CMK (cell line): ENCODE data around the gene WDR93.
"Not testable (repeated sequence)": the region's sequence is repeated elsewhere in the genome, so short reads cannot be mapped to it uniquely, and the experiment has no call there.

Experiments
- DNase-seq: peaks from one replicate; pipeline ENCODE4 v3.0.0-alpha.2; 2010; ENCODE audit warnings: low read depth

The WDR93 gene

DNA sequence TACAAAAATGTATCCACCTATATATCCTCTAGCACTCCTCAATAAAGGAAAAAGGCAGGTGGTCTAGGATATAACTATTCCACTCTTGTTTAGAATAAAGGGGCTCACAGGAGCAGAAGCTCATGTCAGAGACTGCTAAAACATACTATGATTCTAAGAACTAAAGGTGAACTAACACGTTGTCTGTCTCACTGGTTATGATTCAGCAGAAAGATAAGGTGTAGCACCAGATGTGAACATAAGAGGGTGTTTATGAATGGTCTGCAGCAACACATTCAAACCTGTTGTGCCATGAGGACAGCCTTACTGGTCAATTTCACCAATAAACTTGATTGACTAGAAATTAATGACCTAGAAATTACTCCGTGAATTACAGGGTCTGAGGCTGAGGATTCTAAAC lies 4.6 kb upstream of the WDR93 start:
- DNase-seq: no peak

DNA sequence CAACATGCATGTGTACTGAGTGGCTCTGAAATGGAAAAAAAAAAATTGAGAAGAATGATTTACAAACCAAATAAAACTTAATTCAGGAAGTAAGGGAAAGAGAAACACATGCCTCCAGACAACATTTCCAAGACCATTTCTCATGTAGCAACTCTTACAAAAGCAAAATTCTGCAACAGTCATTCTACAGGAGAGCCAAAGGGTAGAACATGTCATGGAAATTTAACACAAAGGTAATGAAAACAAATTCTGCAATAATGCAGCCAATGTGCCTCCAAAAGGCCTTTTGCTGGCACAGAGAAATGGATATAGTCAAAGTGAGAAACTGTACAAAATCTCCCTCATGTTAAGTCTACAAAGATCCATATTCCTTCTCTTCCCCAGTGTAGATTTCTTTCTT lies 4.1 kb upstream of the WDR93 start:
- DNase-seq: no peak

DNA sequence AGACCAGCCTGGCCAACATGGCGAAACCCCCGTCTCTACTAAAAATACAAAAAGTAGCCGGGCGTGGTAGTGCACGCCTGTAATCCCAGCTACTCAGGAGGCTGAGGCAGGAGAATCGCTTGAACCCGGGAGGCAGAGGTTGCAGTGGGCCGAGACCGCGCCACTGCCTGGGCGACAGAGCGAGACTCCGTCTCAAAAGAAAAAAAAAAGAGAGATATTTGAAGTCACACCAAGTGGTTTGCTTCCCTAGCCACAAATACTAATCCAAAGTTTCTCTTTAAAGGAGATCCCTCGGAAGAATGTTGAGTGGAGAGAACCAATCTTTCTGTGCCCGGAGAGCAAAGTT lies 708 bp upstream of the WDR93 start:
- not testable (repeated sequence) for DNase-seq

DNA sequence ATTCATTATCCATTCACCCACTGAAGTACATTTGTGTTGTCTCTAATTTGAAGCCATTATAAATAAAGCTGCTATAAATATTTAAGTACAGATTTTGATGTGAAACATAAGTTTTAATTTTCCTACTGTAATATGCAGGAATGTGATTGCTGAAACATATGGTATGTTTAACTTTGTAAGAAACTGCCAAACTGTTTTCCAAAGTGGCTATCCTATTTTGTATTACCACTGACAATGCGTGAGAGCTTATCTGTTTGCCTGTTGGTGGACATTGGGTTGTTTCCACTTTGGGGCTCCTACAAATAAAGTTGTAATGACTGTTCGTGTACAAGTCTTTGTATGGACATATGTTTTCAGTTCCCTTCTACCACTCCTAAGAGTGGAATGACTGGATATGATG lies 2.5 kb downstream of the WDR93 start:
- DNase-seq: no peak

- DNase-seq: no peak
Observed at GRCh38 chr15:89693696-89694095, 3.1 kb downstream of the WDR93 start.

DNA sequence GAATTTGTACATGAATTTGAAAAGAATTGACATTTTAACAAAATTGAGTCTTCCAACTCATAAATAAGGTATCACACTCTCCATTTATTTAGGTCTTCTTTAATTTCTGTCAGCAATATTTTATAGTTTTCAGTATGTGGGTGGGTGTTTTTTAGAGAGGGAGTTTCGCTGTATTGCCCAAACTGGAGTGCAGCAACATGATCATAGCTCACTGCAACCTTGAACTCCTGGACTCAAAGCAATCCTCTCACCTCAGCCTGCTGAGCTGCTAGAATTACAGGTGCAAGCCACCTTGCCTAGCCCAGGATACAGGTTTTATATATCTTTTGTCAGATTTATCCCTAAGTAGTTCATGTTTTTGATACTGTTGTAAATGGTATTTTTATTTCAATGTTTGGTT lies 4.6 kb downstream of the WDR93 start:
- DNase-seq: no peak

DNA sequence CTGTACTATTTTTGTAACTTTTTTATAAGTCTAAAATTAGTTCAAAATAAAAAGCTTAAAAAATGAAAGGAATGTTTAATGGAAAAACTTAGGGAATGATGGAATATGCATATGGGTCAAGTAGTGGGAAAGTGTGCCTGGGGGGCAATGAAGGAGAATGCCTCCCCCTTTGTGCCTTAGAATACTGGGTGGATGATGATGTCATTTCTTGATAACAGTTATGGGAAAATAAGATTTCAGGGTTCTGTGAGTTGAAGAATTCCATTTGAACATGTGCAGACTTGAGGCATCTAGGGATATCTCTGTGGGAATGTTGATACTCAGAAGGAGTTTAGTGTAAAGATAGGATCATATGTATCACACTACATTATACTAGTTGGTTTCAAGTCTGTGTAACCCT lies 13.8 kb downstream of the WDR93 start:
- no peak for DNase-seq

- no peak for DNase-seq
Observed at GRCh38 chr15:89707577-89707976, 17.0 kb downstream of the WDR93 start.

DNA sequence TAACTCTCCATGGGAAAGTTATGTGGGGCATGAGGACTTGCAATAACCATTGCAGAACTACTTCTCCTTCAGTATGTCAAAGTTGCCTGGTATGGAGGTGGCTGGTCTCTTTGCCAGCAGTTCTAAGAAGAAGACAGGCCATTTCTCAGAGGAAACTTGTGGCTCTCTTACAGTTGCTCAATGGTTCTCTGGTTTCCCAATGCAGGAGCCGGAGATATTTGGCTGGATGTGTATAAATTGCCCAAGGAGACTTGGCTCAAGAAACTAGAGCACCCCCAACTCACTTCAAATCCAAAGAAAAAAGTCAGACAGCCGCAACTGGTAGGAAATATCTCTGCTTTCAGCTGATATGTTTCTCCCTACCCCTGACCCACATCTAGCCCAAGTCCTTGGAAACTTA lies 24.2 kb downstream of the WDR93 start:
- no peak for DNase-seq

GRCh38 chr15:89723031-89723430 lies 32.4 kb downstream of the WDR93 start:
- no peak for DNase-seq

DNA sequence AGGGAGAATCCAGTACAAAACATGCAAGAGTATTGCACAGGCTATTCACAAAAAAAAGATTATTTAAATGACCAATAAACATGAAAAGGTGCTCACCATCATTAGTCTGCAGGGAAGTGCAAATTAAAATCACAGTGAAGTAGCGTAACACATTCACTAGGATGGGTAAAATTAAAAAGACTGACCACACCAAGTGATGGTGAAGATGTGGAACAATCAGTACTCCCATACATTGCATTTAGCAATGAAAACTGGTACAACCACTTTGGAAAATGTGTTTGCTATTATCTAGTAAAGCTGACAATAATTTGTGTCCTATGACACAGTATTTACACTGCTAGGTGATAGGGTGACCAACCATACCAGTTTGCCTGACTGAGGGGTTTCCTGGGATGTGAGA lies 34.0 kb downstream of the WDR93 start:
- DNase-seq: no peak

- DNase-seq: no peak
Observed at GRCh38 chr15:89725064-89725463, 34.5 kb downstream of the WDR93 start.

DNA sequence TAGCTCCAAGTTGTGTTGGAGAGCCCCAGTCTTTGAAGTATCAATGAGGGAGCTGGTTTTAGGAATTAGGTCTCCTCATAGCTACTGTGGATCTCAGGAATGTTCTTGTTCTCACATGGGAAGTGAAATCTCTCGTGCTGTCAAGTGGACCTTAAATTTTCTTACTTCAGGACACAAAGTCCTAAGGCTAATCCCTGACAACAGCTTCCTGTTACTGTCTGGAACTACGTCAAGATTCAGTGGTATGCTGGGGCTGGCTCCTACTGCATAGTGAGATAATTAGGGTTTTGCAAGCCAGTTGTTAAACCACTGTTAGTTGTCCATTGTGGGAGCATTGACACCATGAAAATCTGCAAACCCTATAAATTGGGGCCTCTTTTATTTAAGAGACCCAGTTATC lies 37.6 kb downstream of the WDR93 start:
- no peak for DNase-seq

DNA sequence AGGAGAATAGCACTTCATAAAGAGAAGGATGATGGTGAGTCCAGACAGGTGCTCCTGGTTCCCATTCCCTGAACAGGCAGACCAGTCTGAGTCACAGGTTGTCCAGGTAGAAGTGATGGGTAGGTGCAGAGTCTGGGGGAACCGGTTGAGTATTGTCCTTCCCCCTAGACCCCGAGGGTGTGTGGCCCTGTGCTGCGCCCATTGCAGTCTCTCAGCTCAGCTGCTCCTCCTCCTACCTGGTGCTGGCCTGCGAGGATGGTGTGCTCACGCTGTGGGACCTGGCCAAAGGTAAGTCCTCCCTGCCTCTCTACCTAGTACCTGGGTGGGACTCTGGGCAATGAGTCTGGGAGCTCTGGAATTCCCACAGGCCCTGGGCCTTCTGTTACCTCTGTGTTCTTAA lies 40.7 kb downstream of the WDR93 start:
- DNase-seq: no peak

DNA sequence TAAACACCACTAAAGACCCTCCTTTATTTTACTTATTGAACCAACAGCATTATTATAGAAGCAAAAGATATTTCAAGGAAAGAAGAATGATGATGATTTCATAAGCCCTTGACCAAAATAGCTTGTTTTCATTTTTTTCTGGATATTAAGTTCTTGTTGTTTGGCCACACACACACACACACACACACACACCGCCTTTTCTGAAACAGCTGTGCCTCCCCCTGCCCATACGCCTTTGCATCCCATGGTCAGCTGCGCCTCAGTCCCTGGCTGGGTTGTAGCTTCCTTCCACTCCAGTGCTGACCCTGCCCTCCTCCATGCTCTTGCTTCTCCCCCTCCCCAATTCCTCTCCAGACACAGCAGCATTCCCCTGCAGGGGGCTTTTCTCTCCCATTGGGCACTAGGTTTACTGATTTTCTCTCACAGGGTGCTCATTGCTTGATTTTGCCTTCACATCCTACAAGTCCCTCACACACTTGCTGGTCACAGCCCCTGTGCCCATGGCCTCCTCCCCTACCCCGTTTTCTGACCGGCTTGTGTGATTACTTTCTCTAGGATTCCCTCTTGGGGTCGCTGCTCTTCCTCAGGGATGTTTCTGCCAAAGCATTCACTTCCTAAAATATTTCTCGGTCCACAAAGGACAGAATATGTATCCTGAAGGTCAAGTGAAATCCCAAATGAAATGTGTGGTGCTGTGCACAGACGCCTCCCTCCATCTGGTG lies 42.0 kb downstream of the WDR93 start:
- DNase-seq: no peak

DNA sequence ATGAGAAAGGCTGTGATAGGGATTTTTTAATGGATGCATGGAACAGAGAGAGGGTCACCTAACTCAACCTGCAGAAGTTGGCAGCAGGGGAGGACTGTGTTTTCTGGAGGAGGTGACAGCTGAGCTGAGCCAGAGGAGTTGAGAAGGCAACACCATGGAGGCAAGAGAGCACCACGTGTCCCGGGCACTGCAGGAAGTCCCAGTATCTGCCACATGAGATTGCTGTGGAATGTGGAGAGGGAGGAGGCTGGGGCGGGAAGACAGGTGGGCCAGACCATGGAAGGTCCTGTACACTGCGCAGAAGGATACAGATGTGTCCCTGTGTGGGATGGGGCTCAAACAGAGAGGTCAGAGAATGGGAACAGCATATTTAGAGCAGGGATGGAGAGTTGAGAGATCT lies 45.2 kb downstream of the WDR93 start:
- no peak for DNase-seq

- DNase-seq: peak; percentile 66
Observed at GRCh38 chr15:89740137-89740536, 49.5 kb downstream of the WDR93 start.

GRCh38 chr15:89743011-89743410 lies 52.4 kb downstream of the WDR93 start:
- no peak for DNase-seq

- DNase-seq: no peak
Observed at GRCh38 chr15:89743594-89743993, 53.0 kb downstream of the WDR93 start.

GRCh38 chr15:89745131-89745530 lies 54.5 kb downstream of the WDR93 start:
- DNase-seq: no peak

DNA sequence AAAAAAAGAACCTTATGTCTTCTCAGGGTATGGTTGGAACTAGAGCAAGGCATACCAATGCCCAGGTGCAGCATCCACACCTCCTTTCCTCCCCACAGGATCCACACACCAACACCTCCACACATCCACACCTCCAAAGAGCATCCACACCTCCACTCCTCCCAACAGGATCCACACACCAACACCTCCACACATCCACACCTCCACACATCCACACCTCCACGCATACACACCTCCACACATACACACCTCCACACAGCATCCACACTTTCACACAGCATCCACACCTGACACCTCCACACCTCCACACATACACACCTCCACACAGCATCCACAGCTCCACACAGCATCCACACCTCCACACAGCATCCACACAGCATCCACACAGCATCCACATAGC lies 55.2 kb downstream of the WDR93 start:
- DNase-seq: no peak

GRCh38 chr15:89746386-89746780 lies 55.8 kb downstream of the WDR93 start:
- DNase-seq: no peak

DNA sequence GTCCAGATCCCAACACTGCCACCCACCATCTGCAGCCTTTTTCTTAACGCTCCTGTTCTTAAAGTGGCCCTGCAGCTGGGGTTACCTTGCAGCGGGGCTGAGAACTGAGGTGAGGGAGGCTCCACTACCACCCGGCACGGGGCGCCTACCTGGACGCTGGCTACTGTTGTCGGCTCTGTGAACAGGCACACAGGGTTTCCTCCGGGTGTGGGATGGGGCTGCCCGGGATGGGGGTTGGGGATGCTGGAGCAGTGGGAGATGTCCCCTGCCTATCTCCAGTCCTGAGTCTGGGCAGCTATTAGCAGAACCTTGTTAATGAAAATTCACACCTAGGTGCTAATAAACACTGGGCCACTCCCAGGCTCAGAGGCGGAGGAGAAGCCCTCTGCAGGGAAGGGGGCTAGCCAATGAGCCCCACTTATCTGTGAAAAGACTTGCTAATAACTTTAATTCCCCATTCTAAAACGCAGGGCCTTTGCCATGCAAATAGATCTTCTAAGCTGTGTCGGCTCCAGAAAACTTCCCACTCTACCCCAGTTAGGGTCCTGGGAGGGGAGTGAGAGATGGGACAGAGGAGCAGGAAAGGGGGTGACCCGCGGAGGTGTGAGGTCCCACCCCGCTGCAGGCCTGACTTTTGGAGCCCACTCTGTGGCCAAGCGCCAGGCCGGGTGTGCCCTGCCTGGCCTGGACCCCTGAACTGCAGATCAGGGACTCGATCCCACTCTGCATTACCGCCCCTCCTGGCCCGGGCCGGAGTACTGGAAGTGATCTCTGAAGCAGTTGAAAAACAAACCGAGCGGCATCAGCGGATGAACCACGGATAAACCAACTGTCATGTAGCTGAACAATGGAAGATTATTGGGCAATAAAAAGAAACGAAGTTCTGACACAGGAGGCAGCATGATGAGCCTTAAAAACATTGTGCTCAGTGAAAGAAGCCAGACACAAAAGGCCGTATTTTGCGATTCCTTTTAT lies 57.4 kb downstream of the WDR93 start:
- DNase-seq: no peak

GRCh38 chr15:89749054-89749453 lies 58.4 kb downstream of the WDR93 start:
- DNase-seq: no peak
